GM12801 (cell line): ENCODE results near the gene MAGEA11.

ENCODE experiments used
- CTCF ChIP-seq: IDR thresholded peaks from one replicate; pipeline ENCODE4 v1.5.1; 2011; ENCODE audit warnings: control low read depth; ENCODE audit not compliant: insufficient read length; ENCODE audit errors: extremely low read depth

Gene MAGEA11

DNA sequence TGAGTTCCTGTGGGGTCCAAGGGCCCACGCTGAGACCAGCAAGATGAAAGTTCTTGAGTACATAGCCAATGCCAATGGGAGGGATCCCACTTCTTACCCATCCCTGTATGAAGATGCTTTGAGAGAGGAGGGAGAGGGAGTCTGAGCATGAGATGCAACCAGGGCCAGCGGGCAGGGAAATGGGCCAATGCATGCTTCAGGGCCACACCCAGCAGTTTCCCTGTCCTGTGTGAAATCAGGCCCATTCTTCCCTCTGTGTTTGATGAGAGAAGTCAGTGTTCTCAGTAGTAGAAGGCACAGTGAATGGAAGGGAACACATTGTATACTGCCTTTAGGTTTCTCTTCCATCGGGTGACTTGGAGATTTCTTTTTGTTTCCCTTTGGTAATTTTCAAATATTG, 4.8 kb downstream of the MAGEA11 start:
- no peak for TF ChIP-seq CTCF

- TF ChIP-seq CTCF = no peak
These were observed 5.9 kb downstream of the MAGEA11 start for GRCh38 chrX:149717803-149718202.

DNA sequence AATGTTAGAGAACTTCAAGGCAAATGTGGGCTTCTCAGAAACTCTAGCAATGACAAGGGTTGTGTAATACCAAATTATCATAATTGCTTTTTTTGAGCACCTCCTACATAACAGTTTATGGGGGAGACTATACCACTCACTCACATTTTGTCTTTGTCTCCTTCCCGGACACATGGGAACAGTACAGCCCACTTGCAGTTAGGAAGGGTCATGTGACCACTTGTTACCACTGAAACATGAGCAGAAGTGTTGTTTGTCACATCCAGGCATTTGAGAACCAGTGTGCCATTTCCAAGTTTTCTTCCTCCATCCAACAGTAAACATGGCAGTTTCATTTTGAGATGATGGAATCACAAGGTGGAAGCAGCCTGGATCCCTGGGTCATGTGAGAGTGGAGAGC, 6.9 kb downstream of the MAGEA11 start:
- no peak for TF ChIP-seq CTCF

- no peak for TF ChIP-seq CTCF
These were observed 8.3 kb downstream of the MAGEA11 start for GRCh38 chrX:149720021-149720689.

DNA sequence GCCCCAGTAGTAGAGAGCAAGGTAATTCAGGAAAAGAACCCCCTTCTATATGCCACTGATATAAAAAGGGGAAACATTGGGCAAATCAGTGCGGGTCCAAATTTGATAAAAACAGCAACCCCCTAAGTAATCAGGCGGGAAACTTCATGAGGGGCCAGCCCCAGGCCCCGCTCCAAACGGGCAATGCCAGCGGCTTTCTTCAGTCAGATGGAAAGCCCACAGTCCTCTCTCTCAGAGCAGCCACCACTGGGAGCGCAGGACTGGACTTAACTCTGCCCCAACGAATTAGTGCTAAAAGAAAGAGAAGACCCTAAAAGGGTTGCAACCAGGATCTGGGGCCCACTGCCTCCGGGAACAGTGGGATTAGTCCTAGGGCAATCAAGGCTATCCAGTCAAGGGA, 9.9 kb downstream of the MAGEA11 start:
- TF ChIP-seq CTCF = no peak

GRCh38 chrX:149757206-149758067, 45.6 kb downstream of the MAGEA11 start:
- TF ChIP-seq CTCF = no peak

DNA sequence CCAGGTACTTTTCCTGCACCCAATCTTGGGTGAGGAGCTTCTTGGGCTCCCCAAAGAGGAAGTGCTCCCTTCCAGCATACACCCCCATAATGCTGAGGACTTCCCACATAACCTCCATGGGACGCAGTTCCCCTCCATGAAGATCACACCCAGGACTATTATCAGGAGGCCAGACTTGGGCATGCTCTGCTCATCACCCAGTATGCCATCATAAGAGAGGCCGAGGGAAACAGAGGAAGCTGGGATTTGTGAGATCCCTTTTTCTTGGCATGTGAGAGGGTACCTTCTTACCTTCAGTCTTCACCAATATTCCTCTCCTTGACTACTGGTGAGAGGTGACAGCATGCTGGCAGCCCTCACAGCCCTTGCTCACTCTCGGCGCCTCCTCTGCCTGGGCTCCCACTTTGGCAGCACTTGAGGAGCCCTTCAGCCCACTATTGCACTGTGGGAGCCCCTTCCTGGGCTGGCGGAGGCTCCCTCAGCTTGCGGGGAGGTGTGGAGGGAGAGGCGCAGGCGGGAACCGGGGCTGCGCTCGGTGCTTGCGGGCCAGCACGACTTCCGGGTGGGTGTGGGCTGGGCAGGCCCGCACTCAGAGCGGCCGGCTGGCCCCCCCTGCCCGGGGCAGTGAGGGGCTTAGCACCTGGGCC, 46.3 kb downstream of the MAGEA11 start:
- TF ChIP-seq CTCF = no peak
